CD14-positive monocyte (primary cell): ENCODE measurements around the gene CHURC1. TPM values are rescaled to one million over a fixed set of nuclear protein-coding genes. Genes with fewer than 3 reads are reported as not detected.

ENCODE experiments used
- DNase-seq, 3 donors: peaks; one replicate each; pipeline ENCODE4 v3.0.0-alpha.2; 2011 to 2022
- H2AFZ ChIP-seq: 2 replicates; pipeline ENCODE4 v1.6.0; 2012; ENCODE audit warnings: mild to moderate bottlenecking, low read depth, low read length, inconsistent platforms; ENCODE audit not compliant: insufficient read depth, poor library complexity, severe bottlenecking
- H3K27ac ChIP-seq, 2 donors: 1 replicate in 1 of 2; 2 replicates in 1 of 2; pipeline ENCODE4 v1.5.1; 2012 to 2013; ENCODE audit warnings: low read length in 2 of 2, control low read depth in 1 of 2, inconsistent platforms in 1 of 2, low read depth in 1 of 2, mild to moderate bottlenecking in 1 of 2
- H3K27me3 ChIP-seq, 2 donors: one replicate each; pipeline versions ENCODE4 v1.6.0 to v1.6.1; 2011 to 2013; ENCODE audit warnings: low read length in 2 of 2; ENCODE audit not compliant: control insufficient read depth in 2 of 2, insufficient read depth in 2 of 2
- H3K36me3 ChIP-seq, 2 donors: replicated peaks in 1 of 2; 1 replicate in 1 of 2; 2 replicates in 1 of 2; pipeline versions ENCODE4 v1.5.1 to v1.6.1; 2012 to 2013; ENCODE audit warnings: low read length in 2 of 2, control low read depth in 1 of 2, inconsistent platforms in 1 of 2, mild to moderate bottlenecking in 1 of 2; ENCODE audit not compliant: insufficient read depth in 2 of 2, control insufficient read depth in 1 of 2
- H3K4me1 ChIP-seq, 2 donors: 1 replicate in 1 of 2; 2 replicates in 1 of 2; pipeline versions ENCODE4 v1.5.1 to v1.6.1; 2012 to 2013; ENCODE audit warnings: low read length in 2 of 2, control low read depth in 1 of 2, inconsistent platforms in 1 of 2, mild to moderate bottlenecking in 1 of 2, moderate library complexity in 1 of 2; ENCODE audit not compliant: insufficient read depth in 2 of 2, control insufficient read depth in 1 of 2
- H3K4me2 ChIP-seq: replicated peaks from 2 replicates; pipeline ENCODE3; 2012; ENCODE audit warnings: low read length, moderate library complexity, mild to moderate bottlenecking; ENCODE audit not compliant: poor library complexity, severe bottlenecking; ENCODE audit errors: extremely low read depth
- H3K4me3 ChIP-seq, 3 experiments: fragments of 200-600 bp in 1 of 3; sonication (generic) in 1 of 3; replicated peaks in 1 of 3; 1 replicate in 2 of 3; 2 replicates in 1 of 3; pipeline ENCODE4 v1.5.1; 2011 to 2013; ENCODE audit warnings: low read length in 3 of 3, mild to moderate bottlenecking in 3 of 3, control low read depth in 2 of 3, low read depth in 2 of 3, inconsistent platforms in 1 of 3, moderate library complexity in 1 of 3
- H3K79me2 ChIP-seq: 2 replicates; pipeline ENCODE4 v1.6.0; 2012; ENCODE audit warnings: mild to moderate bottlenecking, control low read depth, inconsistent platforms, low read length, moderate library complexity; ENCODE audit not compliant: insufficient read depth
- H3K9ac ChIP-seq: 2 replicates; pipeline ENCODE4 v1.6.0; 2017; ENCODE audit warnings: low read length, mild to moderate bottlenecking; ENCODE audit not compliant: insufficient read depth, poor library complexity, severe bottlenecking
- H3K9me3 ChIP-seq, 2 donors: replicated peaks in 1 of 2; 1 replicate in 1 of 2; 2 replicates in 1 of 2; pipeline versions ENCODE4 v1.5.1 to v1.6.1; 2012 to 2013; ENCODE audit warnings: low read length in 2 of 2, control low read depth in 1 of 2; ENCODE audit not compliant: control insufficient read depth in 1 of 2, insufficient read depth in 1 of 2
- H4K20me1 ChIP-seq: 2 replicates; pipeline ENCODE4 v1.6.0; 2012; ENCODE audit warnings: mild to moderate bottlenecking, low read length, control low read depth, moderate library complexity; ENCODE audit not compliant: insufficient read depth
- H3K27ac Mint-ChIP-seq, 7 donors: one replicate each; pipeline ENCODE4 v1.8.0; 2020; ENCODE audit warnings: mild to moderate bottlenecking in 7 of 7, mixed read lengths in 7 of 7, moderate library complexity in 6 of 7, inconsistent platforms in 2 of 7
- H3K27me3 Mint-ChIP-seq, 3 donors: one replicate each; pipeline ENCODE4 v1.8.0; 2021 to 2022; ENCODE audit warnings: low read depth in 3 of 3, mild to moderate bottlenecking in 3 of 3, mixed read lengths in 3 of 3, moderate library complexity in 3 of 3, inconsistent platforms in 1 of 3
- H3K36me3 Mint-ChIP-seq, 2 donors: one replicate each; pipeline ENCODE4 v1.8.0; 2020; ENCODE audit warnings: mixed read lengths in 2 of 2, inconsistent platforms in 1 of 2, mild to moderate bottlenecking in 1 of 2
- H3K4me1 Mint-ChIP-seq: one replicate; pipeline ENCODE4 v1.8.0; 2020; ENCODE audit warnings: mild to moderate bottlenecking, mixed read lengths
- H3K4me3 Mint-ChIP-seq, 2 donors: one replicate each; pipeline ENCODE4 v1.8.0; 2020; ENCODE audit warnings: mild to moderate bottlenecking in 2 of 2, mixed read lengths in 2 of 2, moderate library complexity in 1 of 2
- H3K9me3 Mint-ChIP-seq, 7 donors: one replicate each; pipeline ENCODE4 v1.8.0; 2020 to 2022; ENCODE audit warnings: mixed read lengths in 7 of 7, mild to moderate bottlenecking in 6 of 7, moderate library complexity in 6 of 7, inconsistent platforms in 2 of 7
- CTCF ChIP-seq: fragments of 200-600 bp; IDR thresholded peaks from one replicate; pipeline ENCODE4 v1.8.0; 2022; ENCODE audit warnings: antibody characterized with exemption, mild to moderate bottlenecking
- WGBS: methylation state at CpG from one replicate; pipeline ENCODE4 v1.1.5; 2013; ENCODE audit warnings: missing lambda C conversion rate; ENCODE audit not compliant: insufficient coverage; 5-methylcytosine and 5-hydroxymethylcytosine counted together
- intact Hi-C, 2 donors: fragments of 100-400 bp; cut with micrococcal nuclease; formaldehyde crosslinking; loops; one replicate each; pipeline versions ENCODE4 v1.15.0 to v1.15.1; 2023
- polyA plus RNA-seq, 3 donors: library from polyadenylated mRNA; depleted of rRNA in 1 of 3; unstranded in 2 of 3; stranded (reverse) in 1 of 3; fragments of 300-500 nt in 2 of 3; fragments of >200 nt in 1 of 3; fragmentation: Illumina TruSeq in 2 of 3; gene quantifications; 1 replicate in 2 of 3; 2 replicates in 1 of 3; pipeline ENCODE4 v1.2.3, GENCODE V29; 2012 to 2021

Gene CHURC1
- polyA plus RNA-seq, 3 donors: 31.1 to 98.3 (median 81.2) TPM

- H4K20me1 ChIP-seq: no peaks in the 10 kb centered on the region
- no peaks in the 10 kb centered on the region for H3K36me3 ChIP-seq
- no peaks in the 10 kb centered on the region for H3K9me3 ChIP-seq
- Mint-ChIP-seq H3K27ac (no peak overlapping the region), H3K36me3 (peaks cover under 1 to 3% of the 10 kb centered on the region in 2 donors), H3K9me3 (no peaks in the 10 kb centered on the region), H3K4me3 (no peak overlapping the region), H3K4me1 (no peaks in the 10 kb centered on the region), H3K27me3 (peaks cover 0 to 5% (median 0%) of the 10 kb centered on the region in 3 donors)
- H3K79me2 ChIP-seq: no peaks in the 10 kb centered on the region
- H3K4me3 ChIP-seq: no peak overlapping the region
- DNase-seq: no peak
- intact Hi-C loops: no loop called here
- WGBS: 48% methylated on average over 4 of the region's 5 CpGs
- H3K27ac ChIP-seq: no peak overlapping the region
- peak; percentile 14 for TF ChIP-seq CTCF
- H3K27me3 ChIP-seq: no peaks in the 10 kb centered on the region
- no peak overlapping the region for H3K9ac ChIP-seq
- H2AFZ ChIP-seq: no peak overlapping the region
- H3K4me2 ChIP-seq: no peak overlapping the region
- H3K4me1 ChIP-seq: no peaks in the 10 kb centered on the region
These were observed 46.6 kb downstream of the CHURC1 start for GRCh38 chr14:64960762-64961276.

- 60% methylated on average over 1 of the region's 1 CpG for WGBS
- no peaks in the 10 kb centered on the region for H3K4me1 Mint-ChIP-seq
These were observed 49.4 kb downstream of the CHURC1 start for GRCh38 chr14:64963611-64964010.

More at GRCh38 chr14:64963611-64964010, 49.4 kb downstream of the CHURC1 start:
- no peak for DNase-seq
- Histone ChIP-seq H3K27ac (no peak overlapping the region), H2AFZ (no peak overlapping the region), H3K4me3 (no peak overlapping the region), H3K79me2 (no peaks in the 10 kb centered on the region), H4K20me1 (no peaks in the 10 kb centered on the region), H3K9ac (no peak overlapping the region), H3K4me2 (no peak overlapping the region), H3K36me3 (no peaks in the 10 kb centered on the region), H3K27me3 (no peaks in the 10 kb centered on the region), H3K9me3 (no peaks in the 10 kb centered on the region), H3K4me1 (no peaks in the 10 kb centered on the region)
- no peaks in the 10 kb centered on the region for H3K36me3 Mint-ChIP-seq
- intact Hi-C loops: no loop called here
- peaks cover 0 to 5% (median 3%) of the 10 kb centered on the region in 3 donors for H3K27me3 Mint-ChIP-seq
- no peak overlapping the region for H3K27ac Mint-ChIP-seq
- no peak overlapping the region for H3K4me3 Mint-ChIP-seq
- H3K9me3 Mint-ChIP-seq: no peaks in the 10 kb centered on the region
- TF ChIP-seq CTCF: no peak
